Activated T-helper 1 cell treated with anti-CD3 and anti-CD28 coated beads, Interleukin-12 subunit alpha, Interleukin-12 subunit beta, Interleukin-2, Interleukin-4 antibody, amounts not matched to agents 30 ng/mL and 10 ng/mL and 1 ng/mL, durations not matched to agents 14 hours and 24 hours and 36 hours (primary cell): Measurements from ENCODE around the gene ARHGEF12. TPM values are rescaled to one million over a fixed set of nuclear protein-coding genes. Genes with fewer than 3 reads are reported as not detected.

Experiments
- DNase-seq: peaks from one replicate; pipeline ENCODE4 v3.0.0; 2021; ENCODE audit warnings: low spot score
- H3K27ac Mint-ChIP-seq: one replicate; pipeline ENCODE4 v1.8.0; 2021; ENCODE audit warnings: mild to moderate bottlenecking, mixed read lengths
- H3K27me3 Mint-ChIP-seq: one replicate; pipeline ENCODE4 v1.8.0; 2022; ENCODE audit warnings: mild to moderate bottlenecking, moderate library complexity, mixed read lengths; ENCODE audit not compliant: insufficient read depth
- H3K36me3 Mint-ChIP-seq: one replicate; pipeline ENCODE4 v1.8.0; 2021; ENCODE audit warnings: low read depth, mixed read lengths
- H3K4me1 Mint-ChIP-seq: one replicate; pipeline ENCODE4 v1.8.0; 2021; ENCODE audit warnings: low read depth, mixed read lengths
- H3K4me3 Mint-ChIP-seq: one replicate; pipeline ENCODE4 v1.8.0; 2021; ENCODE audit warnings: mild to moderate bottlenecking, moderate library complexity, mixed read lengths
- H3K9me3 Mint-ChIP-seq: one replicate; pipeline ENCODE4 v1.8.0; 2021; ENCODE audit warnings: mixed read lengths
- intact Hi-C: fragments of 100-400 bp; cut with micrococcal nuclease; formaldehyde crosslinking; loops from one replicate; pipeline ENCODE4 v1.15.1; 2024
- total RNA-seq: library from RNA; stranded (reverse); gene quantifications from 2 replicates; pipeline ENCODE4 v1.2.3, GENCODE V29; 2022

ARHGEF12 gene
- total RNA-seq, 1 donor from 2014 or later = 26.0 TPM

DNA sequence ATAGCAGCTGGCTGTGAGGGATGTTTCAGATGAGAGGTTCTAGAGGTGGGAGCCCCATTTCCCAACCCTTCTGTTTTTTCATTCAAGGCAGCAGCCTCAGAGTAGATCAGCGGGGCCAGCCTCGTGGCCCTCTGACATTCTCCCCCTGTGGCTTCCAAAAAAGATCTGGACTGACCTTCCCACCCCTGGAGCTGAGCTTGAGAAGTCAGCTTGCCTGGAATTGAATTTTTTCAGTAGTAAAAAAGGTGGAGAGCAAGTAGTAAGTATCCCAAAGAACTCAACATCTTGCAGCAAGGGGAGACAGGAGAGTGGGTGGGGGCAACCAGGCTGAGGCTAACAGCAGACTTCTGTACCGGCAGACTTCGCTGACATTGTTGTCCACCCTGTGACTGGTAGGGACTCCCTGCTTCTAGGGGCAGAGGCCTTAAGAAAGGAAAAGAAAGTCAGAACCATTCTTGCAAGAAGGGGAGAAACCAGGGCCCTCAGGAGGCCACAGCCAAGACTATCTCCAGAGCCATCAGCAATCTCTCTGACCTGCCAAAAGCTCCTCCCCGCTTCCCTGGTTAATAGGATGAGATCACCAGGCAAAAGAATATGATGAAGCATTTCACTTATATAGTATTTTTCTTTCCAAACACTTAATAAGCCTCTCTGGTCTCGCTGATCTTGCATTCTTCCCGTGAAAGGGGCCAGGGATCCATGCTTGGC is 173.3 kb downstream of the ARHGEF12 start:
- no peaks in the 10 kb centered on the region for H3K36me3 Mint-ChIP-seq

DNA sequence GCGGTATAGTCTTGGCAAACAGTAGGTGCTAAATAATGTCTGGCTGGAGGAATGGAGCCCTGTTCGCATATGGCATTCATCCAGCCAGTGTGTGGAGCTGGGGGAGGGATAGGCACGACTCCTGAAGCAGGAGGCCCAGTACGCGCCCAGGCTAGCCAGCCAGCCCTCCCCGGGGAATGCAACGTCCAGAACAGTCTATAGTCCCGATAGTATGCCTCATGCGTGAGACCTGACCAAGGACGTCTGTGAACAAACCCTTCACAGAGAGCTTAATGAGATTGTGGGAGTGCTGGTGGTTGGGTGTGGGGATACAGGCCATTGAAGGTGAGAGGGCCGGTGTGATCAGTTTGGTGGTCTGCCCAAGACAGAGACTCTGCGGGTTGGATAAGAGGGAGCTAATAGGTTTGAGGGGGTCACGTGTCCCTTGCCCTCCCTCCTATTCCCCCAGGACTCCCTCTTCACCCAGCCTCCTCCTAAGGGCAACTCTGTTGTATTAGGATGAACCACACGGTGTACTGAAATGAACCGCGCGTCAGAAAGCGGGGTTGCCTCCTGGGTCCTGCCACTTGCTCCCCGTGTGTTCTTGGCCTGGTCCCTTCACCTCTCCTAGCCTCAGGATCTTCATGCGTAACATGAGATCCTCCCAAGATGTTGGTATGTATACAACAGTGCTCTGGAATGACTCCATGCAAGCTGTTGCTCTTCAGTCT is 174.3 kb downstream of the ARHGEF12 start:
- H3K27me3 Mint-ChIP-seq = peaks cover 56% of the 10 kb centered on the region
- H3K4me3 Mint-ChIP-seq = no peak overlapping the region
- H3K36me3 Mint-ChIP-seq = no peaks in the 10 kb centered on the region
- peaks cover 5% of the 10 kb centered on the region for H3K4me1 Mint-ChIP-seq
- H3K27ac Mint-ChIP-seq = no peak overlapping the region
- DNase-seq = no peak
- intact Hi-C loops = loop anchor here (1.0 to 2.0 kb wide), 5 partner anchors 175 to 684 kb away; no protein-coding TSS in a partner anchor
- no peaks in the 10 kb centered on the region for H3K9me3 Mint-ChIP-seq

More for the DNA sequence above, 173.3 kb downstream of the ARHGEF12 start:
- DNase-seq = no peak
- Mint-ChIP-seq H3K4me1 (peaks cover 5% of the 10 kb centered on the region), H3K27ac (no peak overlapping the region), H3K27me3 (peaks cover 58% of the 10 kb centered on the region), H3K9me3 (no peaks in the 10 kb centered on the region), H3K4me3 (no peak overlapping the region)
- intact Hi-C loops = loop anchor here (2.0 kb wide), 1 partner anchor 603 kb away; no protein-coding TSS in a partner anchor

DNA sequence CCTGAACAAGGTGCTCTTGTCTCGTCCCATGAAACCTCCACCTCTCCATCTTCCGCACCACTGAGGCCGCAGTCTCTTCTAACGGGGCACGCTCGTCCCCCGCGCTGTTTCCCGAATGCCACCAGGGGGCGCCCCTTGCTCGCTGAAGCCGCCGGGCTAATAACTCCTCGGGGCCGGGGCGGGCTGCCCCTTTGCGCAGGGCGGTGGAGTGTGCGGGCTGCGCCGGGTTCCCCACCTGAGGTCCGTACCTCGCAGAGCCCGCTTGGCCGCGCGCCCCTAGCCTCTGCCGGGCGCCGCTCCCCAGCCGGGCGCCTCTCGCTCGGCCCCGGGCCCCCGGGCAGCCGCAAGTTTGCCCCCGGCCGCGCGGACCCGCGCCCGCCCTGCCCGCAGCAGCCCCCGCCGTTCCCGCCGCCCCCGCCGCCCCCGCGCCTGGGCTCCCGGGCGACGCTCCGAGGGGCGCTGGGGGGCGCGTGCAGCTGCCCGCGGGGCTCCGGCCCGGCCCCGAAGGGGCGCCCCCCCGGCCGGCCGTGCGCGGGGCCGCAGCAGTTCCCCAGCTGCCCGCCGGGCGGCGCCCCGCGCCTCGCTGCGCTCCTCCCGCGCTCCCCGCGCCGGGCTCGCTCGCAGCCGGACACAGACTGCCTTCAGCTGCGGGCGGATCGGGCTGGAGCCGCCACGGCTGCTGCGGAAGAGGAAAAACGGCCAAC is 175.1 kb downstream of the ARHGEF12 start, which contains the start of gene GRIK4:
GRIK4 (plus strand) TSS at position 633 of the 704 bp plus-strand sequence. CDS start 148,571 bp downstream, outside the sequence.
- no peak within 1 kb of the TSS for H3K4me3 Mint-ChIP-seq
- no peaks in the 10 kb centered on the region for H3K36me3 Mint-ChIP-seq

DNA sequence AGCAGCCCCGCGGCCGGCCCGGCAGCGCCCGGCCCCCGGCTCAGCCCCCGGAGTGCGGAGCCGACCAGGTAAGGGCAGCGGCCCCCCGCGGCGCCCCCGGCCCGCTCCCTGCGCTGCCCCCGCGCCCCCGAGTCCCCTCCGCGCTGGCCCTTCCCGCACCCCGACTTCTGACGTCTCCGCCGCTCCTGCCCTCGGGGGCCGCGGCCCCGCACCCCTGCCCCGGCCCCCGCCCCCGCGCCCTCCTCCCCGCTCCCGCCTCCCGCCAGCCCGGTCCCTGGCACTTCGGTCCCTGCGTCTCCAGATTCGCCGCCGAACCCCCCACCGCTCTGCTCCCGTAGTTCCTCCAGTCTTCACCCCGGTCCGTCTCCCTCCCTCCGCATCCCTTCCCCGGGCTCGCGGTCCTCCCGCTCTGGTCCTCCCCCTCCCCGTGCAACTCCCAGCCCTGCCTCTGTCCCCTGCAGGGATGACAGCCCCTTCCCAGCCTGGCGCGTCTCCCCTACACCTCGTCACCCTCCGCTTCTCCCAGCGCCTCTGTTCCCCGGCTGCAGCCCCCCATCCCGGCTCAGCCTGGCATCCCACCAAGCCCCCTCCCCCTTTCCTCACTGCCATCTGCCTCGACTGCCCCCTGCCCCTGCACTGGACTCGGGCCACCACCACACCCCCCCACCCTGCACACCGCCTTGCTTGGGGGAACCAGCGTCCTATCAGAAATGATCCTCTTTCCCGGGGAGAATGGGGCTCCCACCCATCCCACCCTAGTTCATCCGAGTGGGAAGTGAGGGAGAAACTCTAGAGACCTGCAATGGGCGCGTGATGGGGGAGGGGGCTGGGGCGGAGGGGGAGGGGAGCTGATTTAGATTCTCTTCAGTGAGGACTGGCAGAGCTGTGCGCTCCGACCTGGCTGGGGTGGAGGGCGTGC is 175.9 kb downstream of the ARHGEF12 start:
- DNase-seq = no peak
- Mint-ChIP-seq H3K27ac (no peak overlapping the region), H3K4me3 (no peak overlapping the region), H3K4me1 (peaks cover 5% of the 10 kb centered on the region), H3K36me3 (no peaks in the 10 kb centered on the region), H3K9me3 (no peaks in the 10 kb centered on the region), H3K27me3 (peaks cover 54% of the 10 kb centered on the region)
- intact Hi-C loops = loop anchor here (1.0 to 2.0 kb wide), 5 partner anchors 177 to 682 kb away; no protein-coding TSS in a partner anchor

More for the DNA sequence above, 175.1 kb downstream of the ARHGEF12 start, which contains the start of gene GRIK4:
- H3K4me1 Mint-ChIP-seq = peaks cover 5% of the 10 kb centered on the region
- intact Hi-C loops = loop anchor here (1.0 to 2.0 kb wide), 5 partner anchors 176 to 683 kb away; no protein-coding TSS in a partner anchor
- DNase-seq = peak; percentile 59
- no peak within 1 kb of the TSS for H3K27ac Mint-ChIP-seq
- H3K9me3 Mint-ChIP-seq = no peaks in the 10 kb centered on the region
- H3K27me3 Mint-ChIP-seq = peaks cover 60% of the 10 kb centered on the region

DNA sequence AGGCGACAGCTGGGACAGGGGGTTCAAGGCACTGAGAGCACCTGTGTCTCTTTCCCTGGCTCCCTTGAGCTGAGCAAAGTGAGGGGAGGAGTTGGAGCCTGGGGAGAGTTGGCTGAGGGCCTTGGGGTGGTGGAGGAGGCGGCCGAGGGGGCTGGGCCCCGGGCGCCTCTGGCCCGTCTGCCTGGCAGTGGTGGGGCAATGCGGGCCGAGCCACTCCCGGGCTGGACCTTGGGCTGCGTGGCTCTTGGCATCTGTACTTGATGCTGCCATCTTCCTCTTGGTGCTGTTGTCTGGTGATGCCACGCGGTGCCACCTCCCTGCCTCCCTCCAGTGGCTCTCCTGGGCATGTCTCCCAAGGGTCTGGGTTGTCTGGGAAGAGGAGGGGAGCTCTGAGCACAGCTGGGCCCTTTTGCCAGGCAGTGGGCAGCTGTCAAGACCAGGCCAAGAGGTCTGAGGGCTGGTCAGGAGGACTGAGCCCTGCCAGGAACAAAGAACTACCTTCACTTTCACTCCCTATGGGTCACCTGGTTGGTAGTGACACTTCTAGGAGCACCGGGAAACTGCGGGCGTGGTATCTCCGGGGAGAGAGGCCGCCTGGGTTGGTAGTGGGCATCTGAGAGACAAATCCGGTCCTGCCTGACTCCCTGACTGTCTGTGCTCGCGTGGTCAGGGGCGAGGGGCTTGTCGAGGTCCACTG is 176.7 kb downstream of the ARHGEF12 start:
- Mint-ChIP-seq H3K9me3 (no peaks in the 10 kb centered on the region), H3K4me1 (peaks cover 5% of the 10 kb centered on the region), H3K27me3 (peaks cover 52% of the 10 kb centered on the region), H3K27ac (no peak overlapping the region), H3K36me3 (no peaks in the 10 kb centered on the region), H3K4me3 (no peak overlapping the region)
- intact Hi-C loops = no loop called here
- DNase-seq = no peak

DNA sequence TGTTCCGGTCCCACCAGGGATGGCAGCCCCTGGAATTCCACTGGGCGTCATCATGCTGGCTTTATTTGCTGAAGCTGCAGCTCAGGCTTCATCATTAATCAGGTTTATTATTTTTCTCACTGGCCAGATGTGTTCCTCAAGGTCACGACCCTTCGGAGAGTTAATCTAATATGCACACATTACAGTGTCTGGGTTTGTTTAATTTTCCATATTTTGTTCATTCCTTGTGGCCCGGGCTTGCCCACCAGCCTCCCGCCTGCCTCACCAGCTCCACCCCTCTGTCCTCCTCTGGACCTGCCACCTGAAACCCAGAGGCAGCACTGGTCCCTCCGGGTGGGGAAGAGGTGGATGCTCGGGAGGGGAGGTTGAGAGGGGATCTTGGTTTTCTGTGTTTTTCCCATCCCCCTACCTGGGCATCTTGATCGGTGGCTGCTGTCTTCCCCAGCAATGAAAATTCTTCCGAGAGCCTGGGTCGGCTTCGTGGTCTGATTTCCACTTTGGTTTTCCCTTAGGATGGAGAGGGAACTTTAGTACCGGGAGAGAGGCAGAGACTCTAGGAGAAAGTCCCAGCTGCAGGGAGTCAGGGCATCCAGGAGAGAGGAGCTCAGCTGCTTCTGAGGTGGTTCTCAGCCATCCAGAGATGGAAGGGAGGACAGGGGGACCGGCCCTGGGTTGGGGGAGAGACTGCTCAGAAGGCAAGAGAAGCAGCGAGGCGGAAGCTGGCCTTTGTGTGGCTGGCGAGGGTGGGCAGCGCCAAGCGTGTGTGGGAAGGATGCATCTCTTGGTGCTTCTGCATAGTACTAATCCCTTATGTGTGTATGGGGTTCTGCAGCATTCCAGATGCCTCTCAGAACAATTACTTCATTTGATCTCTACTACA is 177.5 kb downstream of the ARHGEF12 start:
- H3K36me3 Mint-ChIP-seq = no peaks in the 10 kb centered on the region
- no peak overlapping the region for H3K27ac Mint-ChIP-seq
- intact Hi-C loops = no loop called here
- H3K9me3 Mint-ChIP-seq = no peaks in the 10 kb centered on the region
- DNase-seq = no peak
- peaks cover 5% of the 10 kb centered on the region for H3K4me1 Mint-ChIP-seq
- H3K27me3 Mint-ChIP-seq = peaks cover 50% of the 10 kb centered on the region
- H3K4me3 Mint-ChIP-seq = no peak overlapping the region

DNA sequence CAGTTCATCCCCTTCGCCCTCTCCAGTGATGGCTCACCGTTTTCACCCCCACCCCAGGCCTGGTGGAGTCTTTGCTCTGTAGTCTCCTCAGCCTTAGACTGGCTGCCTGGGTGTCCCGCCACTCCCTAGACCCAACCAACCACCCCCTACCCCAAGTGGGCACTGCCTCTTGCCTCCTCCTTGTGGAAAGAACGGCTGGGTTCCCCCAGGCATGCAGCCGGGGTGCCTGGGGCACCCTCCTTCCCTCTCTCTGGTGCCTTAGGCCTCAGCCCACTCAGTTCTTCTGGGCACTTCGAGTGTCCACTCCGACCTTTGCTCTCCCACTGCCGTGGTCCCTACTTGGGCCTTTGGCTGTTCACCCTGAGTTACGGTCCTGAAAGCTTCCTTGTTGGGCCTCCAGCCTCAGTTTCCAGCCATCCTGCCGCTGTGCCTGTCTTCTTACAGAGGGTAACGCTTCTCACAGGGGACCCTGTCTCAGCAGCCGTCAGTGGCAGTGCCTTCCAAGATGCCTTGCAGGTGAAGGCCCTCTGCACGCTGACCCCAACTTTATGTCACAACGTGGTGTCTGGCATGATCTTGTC is 178.4 kb downstream of the ARHGEF12 start:
- Mint-ChIP-seq H3K27me3 (peaks cover 46% of the 10 kb centered on the region), H3K36me3 (no peaks in the 10 kb centered on the region), H3K4me1 (peaks cover 5% of the 10 kb centered on the region), H3K9me3 (no peaks in the 10 kb centered on the region), H3K27ac (no peak overlapping the region), H3K4me3 (no peak overlapping the region)
- no peak for DNase-seq
- intact Hi-C loops = no loop called here

DNA sequence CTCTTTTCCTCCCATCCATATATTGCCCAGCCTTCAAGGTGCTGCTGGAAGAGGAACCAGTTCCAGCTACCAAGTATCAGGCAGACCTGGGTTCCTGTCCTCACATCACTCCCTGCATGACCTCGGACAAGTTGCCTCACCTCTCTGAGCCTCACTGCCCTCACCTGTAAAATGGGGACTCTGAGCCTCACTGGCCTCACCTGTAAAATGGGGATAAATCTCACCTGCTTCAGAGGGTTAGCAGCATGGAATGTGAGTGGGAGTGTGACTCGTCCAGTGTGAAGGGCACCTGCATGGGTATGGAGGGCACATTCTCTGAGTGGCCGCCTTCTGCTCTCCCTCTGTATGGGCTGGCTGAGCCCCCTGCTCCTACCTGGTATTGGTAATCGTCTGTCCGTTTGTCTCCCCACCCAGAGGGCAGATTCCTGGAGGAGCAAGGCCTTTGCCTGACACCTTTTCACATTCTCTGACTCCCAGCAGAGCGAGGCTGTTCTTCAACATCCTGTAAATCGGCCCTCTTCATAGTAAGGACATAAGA is 179.0 kb downstream of the ARHGEF12 start:
- H3K4me3 Mint-ChIP-seq = no peak overlapping the region
- H3K27ac Mint-ChIP-seq = no peak overlapping the region
- DNase-seq = no peak
- intact Hi-C loops = no loop called here
- H3K4me1 Mint-ChIP-seq = peaks cover 5% of the 10 kb centered on the region
- H3K27me3 Mint-ChIP-seq = peaks cover 41% of the 10 kb centered on the region
- no peaks in the 10 kb centered on the region for H3K9me3 Mint-ChIP-seq
- H3K36me3 Mint-ChIP-seq = no peaks in the 10 kb centered on the region

DNA sequence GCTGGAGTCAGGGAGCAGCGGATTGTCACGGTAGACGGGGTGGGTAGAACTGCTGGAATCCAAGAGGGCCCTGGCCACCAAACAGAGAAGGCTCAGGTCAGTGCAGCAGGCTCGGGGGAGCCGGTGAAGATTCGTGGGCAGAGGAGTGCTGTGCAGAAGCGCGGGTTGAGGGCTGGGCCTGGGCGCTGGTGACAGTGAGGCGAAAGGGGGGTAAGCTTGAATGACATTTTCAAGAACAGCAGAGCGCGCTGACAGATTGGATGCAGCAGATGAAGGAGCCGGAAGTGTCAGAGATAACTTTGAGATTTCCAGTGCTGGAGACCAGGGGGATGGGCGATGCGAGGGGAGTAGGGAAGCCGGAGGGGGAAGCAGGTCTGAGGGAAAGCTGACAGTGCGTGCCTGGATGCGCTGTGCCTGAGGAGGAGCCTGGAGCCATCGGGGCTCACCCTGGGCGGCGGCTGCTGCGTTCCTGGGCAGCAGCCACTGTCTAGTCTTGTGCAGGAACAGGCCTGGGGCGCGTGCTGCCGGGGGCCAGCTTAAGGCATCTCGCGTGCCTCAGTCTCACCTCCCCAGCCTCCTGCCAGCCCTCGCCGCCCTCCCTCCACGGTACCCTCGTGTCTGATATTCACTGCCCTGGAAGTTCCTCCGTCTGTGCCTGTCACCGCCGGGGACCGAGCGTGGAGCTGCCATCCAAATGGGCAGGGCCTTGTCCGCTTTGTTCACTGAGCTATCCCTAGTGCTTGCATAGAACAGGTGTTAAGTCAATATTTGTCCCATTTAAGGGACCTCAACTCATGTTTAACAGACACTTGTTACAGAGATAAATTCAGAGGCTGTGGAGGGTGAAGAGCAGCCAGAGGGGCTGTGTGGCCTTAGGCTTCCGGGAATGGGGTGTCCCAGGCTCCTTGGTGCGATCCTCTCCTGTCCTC is 180.5 kb downstream of the ARHGEF12 start:
- Mint-ChIP-seq H3K27ac (no peak overlapping the region), H3K36me3 (no peaks in the 10 kb centered on the region), H3K4me3 (no peak overlapping the region), H3K27me3 (peaks cover 35% of the 10 kb centered on the region), H3K4me1 (no peaks in the 10 kb centered on the region), H3K9me3 (no peaks in the 10 kb centered on the region)
- intact Hi-C loops = no loop called here
- DNase-seq = no peak

DNA sequence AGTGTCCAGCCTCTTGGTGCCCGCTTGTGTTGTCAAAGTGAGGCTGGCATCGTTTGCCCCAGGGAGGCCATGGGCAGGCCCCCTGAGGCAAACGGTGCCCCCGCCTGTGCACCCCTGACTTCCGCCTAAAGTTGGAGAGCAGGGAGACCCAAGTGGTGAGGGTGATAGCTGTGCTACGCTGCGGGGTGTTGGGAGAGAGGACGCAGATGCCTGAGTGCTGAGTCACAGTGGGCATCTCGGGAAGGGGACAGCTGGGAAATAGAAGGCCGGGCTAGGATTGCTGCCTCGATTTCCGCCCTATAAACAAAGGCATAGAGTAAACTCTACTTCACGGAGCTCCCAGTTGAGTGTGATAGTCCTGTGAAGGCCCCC is 181.2 kb downstream of the ARHGEF12 start:
- Mint-ChIP-seq H3K27ac (no peak overlapping the region), H3K9me3 (no peaks in the 10 kb centered on the region), H3K4me3 (no peak overlapping the region), H3K27me3 (peaks cover 36% of the 10 kb centered on the region), H3K4me1 (no peaks in the 10 kb centered on the region), H3K36me3 (no peaks in the 10 kb centered on the region)
- DNase-seq = no peak
- intact Hi-C loops = no loop called here
